ENCODE data around the gene FEZF2. TPM values are rescaled to one million over a fixed set of nuclear protein-coding genes. Genes with fewer than 3 reads are reported as not detected.

FEZF2 gene
- total and polyA plus RNA-seq, 2 of the 8 experiments (the other 6 are each of a cell fraction or from before 2014, with no cell fraction given): 0.06 TPM; not detected in 1

DNA sequence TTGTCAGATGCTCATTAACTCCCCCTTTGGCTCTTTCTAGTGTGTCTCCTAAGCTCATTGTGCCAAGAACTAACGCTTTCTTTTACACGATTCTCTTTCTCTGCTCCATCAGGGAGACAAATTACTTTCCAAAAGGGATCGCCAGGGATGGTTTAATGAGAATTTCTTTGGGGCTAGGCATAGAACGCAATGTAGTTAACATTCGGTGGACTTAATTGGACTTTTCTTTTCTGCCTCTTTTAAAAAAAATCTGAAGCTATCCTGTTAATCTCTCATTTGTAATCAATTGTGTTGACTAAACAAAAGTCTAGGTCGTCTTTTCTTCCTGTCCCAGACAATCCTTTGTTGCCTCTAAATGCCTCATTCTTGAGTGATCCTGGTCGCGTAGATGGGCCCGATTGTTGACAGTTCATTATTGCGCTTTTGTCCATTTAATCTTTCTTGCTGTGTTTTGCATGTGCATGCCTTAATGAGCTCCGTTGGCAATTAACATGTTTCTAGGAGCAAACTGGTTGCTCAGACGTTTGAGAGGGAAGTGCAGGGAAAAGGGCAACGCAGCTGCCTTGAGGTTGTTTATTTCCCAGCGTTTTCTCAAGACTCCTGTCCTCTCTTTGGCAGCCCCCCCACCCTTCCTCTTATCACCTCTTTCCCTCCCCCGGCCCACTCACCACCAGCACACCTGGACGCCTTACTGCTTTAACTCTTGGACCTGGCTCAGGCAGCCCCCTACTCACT lies 7.8 kb downstream of the FEZF2 start:
- no peak overlapping the region for H4K5ac ChIP-seq (ENCODE audit: insufficient read length, low read depth, low read length)
- H3K4me2 ChIP-seq (ENCODE audit: insufficient read depth in 1 of 2, low read depth in 2 of 2, low read length in 2 of 2): peak overlapping the region; percentile 67 to 90
- no peak overlapping the region for H3K23ac ChIP-seq (ENCODE audit: insufficient read length)
- no peak overlapping the region for H3K27ac ChIP-seq (ENCODE audit: low read depth, low read length)
- no peak overlapping the region for H2AFZ ChIP-seq (ENCODE audit: low read length)
- H2AK5ac ChIP-seq (ENCODE audit: low read depth, low read length): no peak overlapping the region
- H3K27me3 ChIP-seq (replicated peaks in 1 of 4; ENCODE audit: control insufficient read depth in 3 of 4, extremely low read depth in 1 of 4, insufficient read depth in 3 of 4, low read length in 3 of 4): peaks cover 50 to 71% (median 67%) of the 10 kb centered on the region in 4 experiments
- no peaks in the 10 kb centered on the region for H3K9me3 ChIP-seq (ENCODE audit: insufficient read depth in 2 of 2, low read depth in 1 of 2, low read length in 1 of 2)
- H2BK12ac ChIP-seq (ENCODE audit: low read depth, low read length): no peak overlapping the region
- no peak overlapping the region for H2BK20ac ChIP-seq (ENCODE audit: low read length)
- no peak overlapping the region for H4K91ac ChIP-seq (replicated peaks; ENCODE audit: insufficient read length, low read length)
- no peak overlapping the region for H2BK5ac ChIP-seq (ENCODE audit: low read depth, low read length)
- no peaks in the 10 kb centered on the region for H3K36me3 ChIP-seq (ENCODE audit: control insufficient read depth in 2 of 4, insufficient read depth in 4 of 4, low read length in 3 of 4)
- peaks cover 13 to 31% (median 22%) of the 10 kb centered on the region in 4 experiments for H3K4me1 ChIP-seq (replicated peaks in 1 of 4; ENCODE audit: control insufficient read depth in 3 of 4, insufficient read depth in 4 of 4, low read length in 3 of 4)
- H3K56ac ChIP-seq (replicated peaks; ENCODE audit: insufficient read length, low read depth, low read length): no peak overlapping the region
- H3K18ac ChIP-seq (ENCODE audit: extremely low read depth, low read length): no peak overlapping the region; the same call in 1 of the 2 replicates
- H3K23me2 ChIP-seq (ENCODE audit: low read depth, low read length): peaks cover 4% of the 10 kb centered on the region; the same call in 1 of the 2 replicates
- POLR2A ChIA-PET (ENCODE audit: partially characterized antibody): interaction anchor here (1.9 kb wide), 1 partner anchor 13 kb away, joined by 10 read pairs; no protein-coding TSS in a partner anchor
- H4K20me1 ChIP-seq (replicated peaks in 1 of 2; ENCODE audit: control insufficient read depth in 1 of 2, insufficient read depth in 2 of 2, low read length in 2 of 2): peaks cover 2 to 3% of the 10 kb centered on the region in 2 experiments
- H2BK15ac ChIP-seq (ENCODE audit: low read length): no peak overlapping the region
- CTCF ChIA-PET (ENCODE audit: partially characterized antibody): interaction anchor here (0.9 to 3.5 kb wide), 9 partner anchors 8 to 191 kb away, joined by 3 to 17 read pairs (median 5); partner anchors contain the start of gene FEZF2
- no peak overlapping the region for H2BK120ac ChIP-seq (replicated peaks; ENCODE audit: low read depth, low read length)
- no peak overlapping the region for H3K4ac ChIP-seq (replicated peaks; ENCODE audit: insufficient read length, low read depth, low read length)
- H4K8ac ChIP-seq (ENCODE audit: extremely low read depth, insufficient read depth, low read length): no peak overlapping the region
- no peak overlapping the region for H3K9ac ChIP-seq (replicated peaks in 1 of 4; ENCODE audit: extremely low read depth in 1 of 4, low read depth in 3 of 4, low read length in 3 of 4)
- no peaks in the 10 kb centered on the region for H3K79me2 ChIP-seq (ENCODE audit: control insufficient read depth in 1 of 2, insufficient read depth in 2 of 2, low read length in 2 of 2)
- WGBS, 2 experiments (ENCODE audit: extremely low coverage in 1 of 2, insufficient coverage in 1 of 2, insufficient read length in 1 of 2, insufficient replicate concordance in 2 of 2, low coverage in 1 of 2, low lambda C conversion rate in 2 of 2, missing lambda C conversion rate in 1 of 2): 5% methylated on average over 15 of the region's 16 CpGs; no CpG with 5 or more reads in 1 of the 2 experiments
- no peak overlapping the region for H3K14ac ChIP-seq (ENCODE audit: insufficient read length)
- FAIRE-seq (peak; percentile 80), DNase-seq (ENCODE audit: low read depth in 1 of 2, low spot score in 2 of 2) (peak in 1 of 2 experiments; percentile 46)
- no peaks in the 10 kb centered on the region for H3K79me1 ChIP-seq (ENCODE audit: low read depth, low read length)
- peak overlapping the region; percentile 7 to 47 (median 18); a peak in 5 of 8 replicates for H3K4me3 ChIP-seq (ENCODE audit: extremely low read depth in 1 of 4, insufficient read depth in 2 of 4, low read depth in 3 of 4, low read length in 4 of 4)
